ENCODE measurements around the gene KRTAP10-7.
A peak's percentile ranks its signal among the peaks of the same experiment; 100 is the strongest.
"Not testable (repeated sequence)": the region's sequence is repeated elsewhere in the genome, so short reads cannot be mapped to it uniquely, and the experiment has no call there.

KRTAP10-7 gene

DNA sequence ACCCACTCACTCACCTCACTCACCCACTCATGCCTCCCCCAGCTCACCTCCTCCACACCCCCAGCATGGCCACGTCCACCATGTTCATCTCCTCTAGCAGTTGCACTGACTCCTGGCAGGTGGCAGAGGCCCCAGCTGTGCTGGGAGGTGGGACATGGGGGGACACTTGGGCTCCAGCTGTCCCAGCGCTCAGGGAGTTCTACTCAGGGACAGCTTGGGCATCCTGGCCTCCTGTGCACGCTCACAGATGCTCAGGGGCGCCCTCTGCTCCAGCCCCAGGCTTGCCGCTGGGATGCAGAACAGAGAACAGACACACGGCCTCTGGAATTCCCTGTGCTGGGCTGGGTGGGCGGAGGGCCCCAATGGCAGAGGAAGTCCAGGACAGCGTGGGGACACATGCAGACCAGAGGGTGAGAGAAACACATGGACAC lies 16.7 kb downstream of the KRTAP10-7 start:
- H3K9me3 Mint-ChIP-seq, result peaks cover 39% of the 10 kb centered on the region
- no peak for DNase-seq (ENCODE audit: low spot score)
- peaks cover 23% of the 10 kb centered on the region for H3K36me3 Mint-ChIP-seq (ENCODE audit: low read depth)
- no peak overlapping the region for H3K4me3 Mint-ChIP-seq
- no peaks in the 10 kb centered on the region for H3K27me3 Mint-ChIP-seq (ENCODE audit: low read depth)
- no peak overlapping the region for H3K27ac Mint-ChIP-seq
- peaks cover 9% of the 10 kb centered on the region for H3K4me1 Mint-ChIP-seq (ENCODE audit: low read depth)

- Mint-ChIP-seq H3K4me3 (peak overlapping the region; percentile 62), H3K9me3 (peaks cover 49% of the 10 kb centered on the region), H3K27ac (peak overlapping the region; percentile 73), H3K27me3 (ENCODE audit: low read depth) (no peaks in the 10 kb centered on the region), H3K4me1 (ENCODE audit: low read depth) (peaks cover 9% of the 10 kb centered on the region), H3K36me3 (ENCODE audit: low read depth) (peaks cover 26% of the 10 kb centered on the region)
- no peak for DNase-seq (ENCODE audit: low spot score)
Measured at GRCh38 chr21:44618504-44618903, 18.1 kb downstream of the KRTAP10-7 start.

GRCh38 chr21:44618909-44619308 lies 18.5 kb downstream of the KRTAP10-7 start:
- Mint-ChIP-seq H3K4me3 (peak overlapping the region; percentile 62), H3K4me1 (ENCODE audit: low read depth) (peaks cover 9% of the 10 kb centered on the region)

DNA sequence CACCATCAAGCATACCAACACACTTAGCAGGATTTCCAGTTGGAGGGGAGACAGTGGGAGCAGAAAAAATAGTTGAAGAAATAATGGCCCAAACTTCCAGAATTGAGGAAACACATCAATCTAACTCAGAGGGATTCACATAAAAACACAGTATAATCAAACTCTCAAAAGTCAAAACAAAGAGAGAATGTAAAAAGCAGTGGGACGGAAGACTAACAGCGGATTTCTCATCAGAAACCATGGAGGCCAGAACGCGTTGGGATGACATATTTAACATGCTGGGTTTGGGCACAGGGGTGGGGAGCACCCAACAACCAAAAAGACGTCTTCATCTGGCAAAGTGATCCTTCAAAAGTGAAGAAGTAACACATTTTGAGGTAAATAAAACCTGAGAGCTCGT lies 19.5 kb downstream of the KRTAP10-7 start:
- Mint-ChIP-seq H3K36me3 (ENCODE audit: low read depth) (peaks cover 30% of the 10 kb centered on the region), H3K27ac (no peak overlapping the region), H3K9me3 (peaks cover 63% of the 10 kb centered on the region), H3K4me3 (no peak overlapping the region), H3K27me3 (ENCODE audit: low read depth) (peaks cover 3% of the 10 kb centered on the region), H3K4me1 (ENCODE audit: low read depth) (peaks cover 9% of the 10 kb centered on the region)
- DNase-seq (ENCODE audit: low spot score), result no peak

More at GRCh38 chr21:44618909-44619308, 18.5 kb downstream of the KRTAP10-7 start:
- peaks cover 53% of the 10 kb centered on the region for H3K9me3 Mint-ChIP-seq
- H3K27me3 Mint-ChIP-seq (ENCODE audit: low read depth), result peaks cover under 1% of the 10 kb centered on the region
- peaks cover 26% of the 10 kb centered on the region for H3K36me3 Mint-ChIP-seq (ENCODE audit: low read depth)
- DNase-seq (ENCODE audit: low spot score), result peak; percentile 15
- peak overlapping the region; percentile 73 for H3K27ac Mint-ChIP-seq

GRCh38 chr21:44623575-44623974 lies 23.2 kb downstream of the KRTAP10-7 start:
- no peak overlapping the region for H3K4me3 Mint-ChIP-seq
- H3K9me3 Mint-ChIP-seq, result peaks cover 60% of the 10 kb centered on the region
- peaks cover 8% of the 10 kb centered on the region for H3K4me1 Mint-ChIP-seq (ENCODE audit: low read depth)
- peaks cover 26% of the 10 kb centered on the region for H3K36me3 Mint-ChIP-seq (ENCODE audit: low read depth)
- no peak for DNase-seq (ENCODE audit: low spot score)
- H3K27me3 Mint-ChIP-seq (ENCODE audit: low read depth), result peaks cover 3% of the 10 kb centered on the region
- no peak overlapping the region for H3K27ac Mint-ChIP-seq

GRCh38 chr21:44625756-44626155 lies 25.4 kb downstream of the KRTAP10-7 start:
- Mint-ChIP-seq H3K9me3 (peaks cover 49% of the 10 kb centered on the region), H3K27me3 (ENCODE audit: low read depth) (peaks cover 3% of the 10 kb centered on the region), H3K4me1 (ENCODE audit: low read depth) (peaks cover 6% of the 10 kb centered on the region), H3K4me3 (no peak overlapping the region), H3K27ac (no peak overlapping the region), H3K36me3 (ENCODE audit: low read depth) (peaks cover 10% of the 10 kb centered on the region)
- DNase-seq (ENCODE audit: low spot score), result no peak

- Mint-ChIP-seq H3K36me3 (ENCODE audit: low read depth) (peaks cover 12% of the 10 kb centered on the region), H3K27me3 (ENCODE audit: low read depth) (peaks cover 3% of the 10 kb centered on the region), H3K4me1 (ENCODE audit: low read depth) (peaks cover 6% of the 10 kb centered on the region), H3K4me3 (no peak overlapping the region), H3K27ac (no peak overlapping the region), H3K9me3 (peaks cover 52% of the 10 kb centered on the region)
- DNase-seq (ENCODE audit: low spot score), result no peak
Measured at GRCh38 chr21:44626262-44626661, 25.9 kb downstream of the KRTAP10-7 start.

DNA sequence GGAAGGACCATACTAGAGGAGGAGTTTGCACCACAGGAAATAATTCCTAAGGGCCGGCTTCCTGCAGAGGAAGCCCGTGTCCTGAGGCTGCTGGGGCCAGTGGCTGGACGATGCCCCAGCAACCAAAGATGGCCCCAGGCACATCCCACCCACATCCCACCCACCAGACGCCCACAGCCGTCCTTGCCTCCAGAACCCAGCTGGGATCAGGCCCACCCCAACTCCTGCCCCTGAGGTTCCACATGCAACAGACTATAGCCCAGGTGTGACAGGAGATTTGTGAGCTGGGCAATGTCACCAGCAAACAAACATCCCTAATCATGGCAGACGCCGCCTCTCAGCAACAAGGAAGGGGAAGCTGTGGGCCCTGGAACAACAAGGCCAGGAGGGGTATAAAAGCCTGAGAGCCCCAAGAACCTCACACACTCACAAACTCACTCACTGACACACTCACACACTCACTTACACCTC lies 26.3 kb downstream of the KRTAP10-7 start, which contains the start of gene KRTAP10-9:
KRTAP10-9 (plus strand) TSS at position 421 of the 471 bp plus-strand sequence. CDS start 79 bp downstream, outside the sequence.
- Mint-ChIP-seq H3K4me1 (ENCODE audit: low read depth) (peaks cover 6% of the 10 kb centered on the region), H3K27ac (no peak within 1 kb of the TSS), H3K27me3 (ENCODE audit: low read depth) (peaks cover 3% of the 10 kb centered on the region), H3K36me3 (ENCODE audit: low read depth) (peaks cover 14% of the 10 kb centered on the region), H3K9me3 (peaks cover 55% of the 10 kb centered on the region), H3K4me3 (no peak within 1 kb of the TSS)
- DNase-seq (ENCODE audit: low spot score), result no peak

DNA sequence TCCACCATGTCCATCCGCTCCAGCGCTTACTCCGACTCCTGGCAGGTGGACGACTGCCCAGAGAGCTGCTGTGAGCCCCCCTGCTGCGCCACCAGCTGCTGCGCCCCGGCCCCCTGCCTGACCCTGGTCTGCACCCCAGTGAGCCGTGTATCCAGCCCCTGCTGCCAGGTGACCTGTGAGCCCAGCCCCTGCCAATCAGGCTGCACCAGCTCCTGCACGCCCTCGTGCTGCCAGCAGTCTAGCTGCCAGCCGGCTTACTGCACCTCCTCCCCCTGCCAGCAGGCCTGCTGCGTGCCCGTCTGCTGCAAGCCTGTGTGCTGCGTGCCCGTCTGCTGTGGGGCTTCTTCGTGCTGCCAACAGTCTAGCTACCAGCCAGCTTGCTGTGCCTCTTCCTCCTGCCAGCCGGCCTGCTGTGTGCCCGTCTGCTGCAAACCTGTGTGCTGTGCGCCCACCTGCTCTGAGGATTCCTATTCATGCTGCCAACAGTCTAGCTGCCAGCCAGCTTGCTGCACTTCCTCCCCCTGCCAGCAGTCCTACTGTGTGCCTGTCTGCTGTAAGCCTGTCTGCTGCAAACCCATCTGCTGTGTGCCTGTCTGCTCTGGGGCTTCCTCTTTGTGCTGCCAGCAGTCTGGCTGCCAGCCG lies 26.9 kb downstream of the KRTAP10-7 start:
- not testable (repeated sequence) for H3K27me3 Mint-ChIP-seq (ENCODE audit: low read depth); H3K4me3 Mint-ChIP-seq; DNase-seq (ENCODE audit: low spot score); H3K27ac Mint-ChIP-seq; H3K4me1 Mint-ChIP-seq (ENCODE audit: low read depth)
- Mint-ChIP-seq H3K9me3 (peaks cover 55% of the 10 kb centered on the region), H3K36me3 (ENCODE audit: low read depth) (peaks cover 17% of the 10 kb centered on the region)

DNA sequence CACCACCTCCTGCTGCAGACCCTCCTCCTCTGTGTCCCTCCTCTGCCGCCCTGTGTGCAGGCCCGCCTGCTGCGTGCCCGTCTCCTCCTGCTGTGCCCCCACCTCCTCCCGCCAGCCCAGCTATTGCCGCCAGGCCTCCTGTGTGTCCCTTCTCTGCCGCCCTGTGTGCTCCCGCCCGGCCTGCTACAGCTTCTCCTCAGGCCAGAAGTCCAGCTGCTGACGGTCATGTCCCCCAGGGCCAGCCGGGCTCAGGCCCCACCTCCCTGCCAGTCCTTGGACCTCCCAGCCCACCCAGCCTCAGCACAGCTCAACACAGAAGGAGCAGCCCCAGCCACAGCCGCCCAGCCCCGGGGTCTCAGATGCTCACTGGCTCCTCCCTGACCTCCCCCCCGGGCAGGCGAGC lies 27.4 kb downstream of the KRTAP10-7 start:
- H3K4me1 Mint-ChIP-seq (ENCODE audit: low read depth); H3K4me3 Mint-ChIP-seq; H3K27me3 Mint-ChIP-seq (ENCODE audit: low read depth); H3K27ac Mint-ChIP-seq; DNase-seq (ENCODE audit: low spot score): not testable (repeated sequence)
- H3K36me3 Mint-ChIP-seq (ENCODE audit: low read depth), result peaks cover 17% of the 10 kb centered on the region
- H3K9me3 Mint-ChIP-seq, result peaks cover 52% of the 10 kb centered on the region

GRCh38 chr21:44628707-44629391 lies 28.5 kb downstream of the KRTAP10-7 start:
- Mint-ChIP-seq H3K4me3 (no peak overlapping the region), H3K36me3 (ENCODE audit: low read depth) (peaks cover 14% of the 10 kb centered on the region), H3K27me3 (ENCODE audit: low read depth) (peaks cover 7% of the 10 kb centered on the region), H3K4me1 (ENCODE audit: low read depth) (peaks cover 6% of the 10 kb centered on the region), H3K27ac (no peak overlapping the region), H3K9me3 (peaks cover 52% of the 10 kb centered on the region)
- no peak for DNase-seq (ENCODE audit: low spot score)

DNA sequence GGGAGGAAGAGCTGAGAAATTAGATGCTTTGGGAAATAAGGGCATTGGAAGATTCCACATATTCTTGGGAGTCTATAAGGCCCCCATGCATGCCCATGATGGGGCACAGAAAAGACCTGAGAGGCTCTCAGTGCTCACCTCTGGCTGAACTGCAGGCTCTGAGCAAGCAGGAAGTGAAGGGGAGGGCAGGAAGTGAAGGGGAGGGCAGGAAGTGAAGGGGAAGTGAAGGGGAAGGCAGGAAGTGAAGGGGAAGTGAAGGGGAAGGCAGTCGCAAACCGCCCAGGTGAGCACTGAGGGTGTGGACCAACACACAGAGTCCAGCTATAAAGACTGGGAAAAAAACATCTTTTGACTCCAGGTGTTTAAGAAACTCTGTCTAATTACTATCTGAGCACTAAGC lies 30.0 kb downstream of the KRTAP10-7 start:
- Mint-ChIP-seq H3K27me3 (ENCODE audit: low read depth) (peaks cover 4% of the 10 kb centered on the region), H3K9me3 (peaks cover 38% of the 10 kb centered on the region), H3K4me1 (ENCODE audit: low read depth) (peaks cover 6% of the 10 kb centered on the region), H3K27ac (no peak overlapping the region), H3K36me3 (ENCODE audit: low read depth) (peaks cover 10% of the 10 kb centered on the region), H3K4me3 (no peak overlapping the region)
- DNase-seq (ENCODE audit: low spot score), result no peak

DNA sequence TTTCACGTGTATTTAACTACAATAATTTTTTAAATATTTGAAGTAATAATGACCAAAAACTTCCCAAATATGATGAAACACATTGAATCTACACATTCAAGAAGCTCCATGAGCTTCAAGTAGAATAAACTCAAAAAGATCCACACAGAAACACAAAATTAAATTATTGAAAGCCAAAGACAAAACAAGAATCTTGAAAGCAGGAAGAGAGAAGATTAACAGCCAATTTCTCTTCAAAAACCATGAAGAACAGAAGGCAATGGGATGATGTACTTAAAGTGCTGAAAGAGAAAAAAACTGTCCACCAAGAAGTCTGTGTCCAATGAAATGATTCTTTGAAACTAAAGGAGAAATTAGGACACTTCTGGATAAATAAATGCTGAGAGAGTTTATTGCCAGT lies 31.7 kb downstream of the KRTAP10-7 start:
- H3K36me3 Mint-ChIP-seq (ENCODE audit: low read depth), result peaks cover 10% of the 10 kb centered on the region
- H3K27me3 Mint-ChIP-seq (ENCODE audit: low read depth), result peaks cover 4% of the 10 kb centered on the region
- DNase-seq (ENCODE audit: low spot score), result no peak
- H3K27ac Mint-ChIP-seq, result no peak overlapping the region
- H3K9me3 Mint-ChIP-seq, result peaks cover 38% of the 10 kb centered on the region
- H3K4me1 Mint-ChIP-seq (ENCODE audit: low read depth), result peaks cover 6% of the 10 kb centered on the region
- no peak overlapping the region for H3K4me3 Mint-ChIP-seq

DNA sequence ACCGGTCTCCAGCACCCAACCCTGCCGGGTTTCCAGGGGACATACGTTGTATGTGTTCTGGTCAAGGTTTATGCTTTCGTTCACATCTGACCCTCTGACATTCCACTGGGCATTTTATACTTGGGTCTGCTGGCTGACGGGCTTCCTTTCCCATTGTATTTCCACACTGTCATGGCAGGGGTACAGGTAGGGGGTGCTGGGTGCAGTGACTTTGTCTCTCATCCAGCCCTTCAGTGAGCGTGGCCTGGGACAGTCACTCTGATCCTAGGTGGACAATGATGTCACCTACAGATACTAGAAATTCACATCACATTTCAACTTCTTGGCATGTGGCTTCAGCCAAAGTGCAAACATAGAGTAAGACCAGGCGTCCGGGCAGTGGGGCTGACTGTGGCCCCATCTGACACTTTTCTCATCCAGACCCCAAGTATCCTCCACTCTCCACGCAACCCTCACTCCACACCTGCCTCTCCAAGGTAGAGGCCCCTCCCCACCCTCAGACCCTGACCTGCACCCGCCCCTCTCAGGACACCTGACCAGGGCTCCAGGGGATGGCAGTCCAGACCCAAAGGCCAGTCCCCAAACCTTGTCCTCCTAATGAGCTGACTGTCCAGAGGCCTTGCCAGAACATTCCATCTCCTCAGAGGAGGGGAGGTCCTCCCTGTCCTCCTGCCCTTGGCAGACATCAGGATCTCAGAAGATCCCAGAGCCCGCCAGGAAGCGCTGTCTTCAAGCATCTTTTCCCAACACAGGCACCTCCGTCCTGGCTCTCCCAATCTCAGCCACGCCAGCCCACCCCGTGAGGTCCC lies 36.0 kb downstream of the KRTAP10-7 start:
- H3K4me1 Mint-ChIP-seq (ENCODE audit: low read depth), result no peaks in the 10 kb centered on the region
- H3K27me3 Mint-ChIP-seq (ENCODE audit: low read depth), result peaks cover 7% of the 10 kb centered on the region
- H3K4me3 Mint-ChIP-seq, result no peak overlapping the region

More for the DNA sequence above, 36.0 kb downstream of the KRTAP10-7 start:
- DNase-seq (ENCODE audit: low spot score), result no peak
- peaks cover 35% of the 10 kb centered on the region for H3K9me3 Mint-ChIP-seq
- H3K36me3 Mint-ChIP-seq (ENCODE audit: low read depth), result peaks cover 5% of the 10 kb centered on the region
- no peak overlapping the region for H3K27ac Mint-ChIP-seq

All from T-helper 2 cell treated with Interferon-gamma antibody and Interleukin-4, amounts not matched to agents 5 μg/mL and 100 μg/mL, for 36 hours (primary cell).